Neural cell (in vitro differentiated cells): Measurements from ENCODE around the gene FOXJ3. TPM values are rescaled to one million over a fixed set of nuclear protein-coding genes. Genes with fewer than 3 reads are reported as not detected.

Source experiments
- H2AFZ ChIP-seq: fragments of 200-600, 300-800 bp; sonication (generic), shearing (Covaris generic); 2 replicates; pipeline ENCODE4 v1.6.0; 2014; ENCODE audit warnings: low read depth, mild to moderate bottlenecking, antibody characterized with exemption, low read length, moderate library complexity
- H3F3A ChIP-seq: fragments of 200-600 bp; shearing (Covaris generic); 2 replicates; pipeline ENCODE4 v1.6.1; 2016; ENCODE audit warnings: mild to moderate bottlenecking, moderate library complexity, mixed read lengths, antibody characterized with exemption, low read length; ENCODE audit not compliant: insufficient read depth, poor library complexity, severe bottlenecking
- H3K27ac ChIP-seq: fragments of 200-600, 300-800 bp; sonication (generic), shearing (Covaris generic); 2 replicates; pipeline ENCODE4 v1.5.1; 2014; ENCODE audit warnings: mild to moderate bottlenecking, low read length, moderate library complexity
- H3K27me3 ChIP-seq: fragments of 300-800, 200-600 bp; sonication (generic), shearing (Covaris generic); 2 replicates; pipeline ENCODE4 v1.6.0; 2014; ENCODE audit warnings: mild to moderate bottlenecking, low read depth, low read length, moderate library complexity; ENCODE audit not compliant: insufficient read depth
- H3K36me3 ChIP-seq: fragments of 300-800, 200-600 bp; sonication (generic), shearing (Covaris generic); 2 replicates; pipeline ENCODE4 v1.5.1; 2014; ENCODE audit warnings: mild to moderate bottlenecking, antibody characterized with exemption, low read length, moderate library complexity; ENCODE audit not compliant: insufficient read depth
- H3K4me2 ChIP-seq: fragments of 300-800, 200-600 bp; sonication (generic), shearing (Covaris generic); 2 replicates; pipeline ENCODE4 v1.6.0; 2014; ENCODE audit warnings: mild to moderate bottlenecking, low read length
- H3K4me3 ChIP-seq: fragments of 300-800, 200-600 bp; sonication (generic), shearing (Covaris generic); 2 replicates; pipeline ENCODE4 v1.5.1; 2014; ENCODE audit warnings: mild to moderate bottlenecking, low read length, moderate library complexity
- H3K79me2 ChIP-seq: fragments of 200-600 bp; shearing (Covaris generic); replicated peaks from 2 replicates; pipeline ENCODE4 v1.6.0; 2014; ENCODE audit warnings: mild to moderate bottlenecking, low read length, moderate library complexity; ENCODE audit not compliant: insufficient read depth
- H3K9ac ChIP-seq: fragments of 300-800, 200-600 bp; sonication (generic), shearing (Covaris generic); 2 replicates; pipeline ENCODE4 v1.6.1; 2016; ENCODE audit warnings: mild to moderate bottlenecking, low read length, mixed read lengths
- H3K9me2 ChIP-seq: fragments of 200-600 bp; shearing (Covaris generic); 2 replicates; pipeline ENCODE4 v1.6.1; 2016; ENCODE audit warnings: mild to moderate bottlenecking, low read length, mixed read lengths; ENCODE audit not compliant: insufficient read depth
- H3K9me3 ChIP-seq: fragments of 200-600, 300-800 bp; sonication (generic), shearing (Covaris generic); 2 replicates; pipeline ENCODE4 v1.6.1; 2016; ENCODE audit warnings: mild to moderate bottlenecking, mixed run types, low read length, moderate library complexity, mixed read lengths
- H4K20me1 ChIP-seq: fragments of 200-600 bp; shearing (Covaris generic); 2 replicates; pipeline ENCODE4 v1.6.1; 2016; ENCODE audit warnings: mild to moderate bottlenecking, mixed run types; ENCODE audit not compliant: insufficient read depth
- MXI1 ChIP-seq: fragments of 450-650 bp; conservative IDR thresholded peaks from 2 replicates; pipeline ENCODE4 v1.6.1; 2014; ENCODE audit warnings: antibody characterized with exemption, mild to moderate bottlenecking; ENCODE audit not compliant: poor library complexity, severe bottlenecking
- POLR2AphosphoS5 ChIP-seq: IDR thresholded peaks from 2 replicates; pipeline ENCODE4 v1.6.1; 2012
- RAD21 ChIP-seq: fragments of 450-650 bp; conservative IDR thresholded peaks from 2 replicates; pipeline ENCODE4 v1.6.1; 2014; ENCODE audit warnings: antibody characterized with exemption, mild to moderate bottlenecking, moderate library complexity
- SMC3 ChIP-seq: fragments of 450-650 bp; conservative IDR thresholded peaks from 2 replicates; pipeline ENCODE4 v1.6.1; 2014; ENCODE audit warnings: antibody characterized with exemption, mild to moderate bottlenecking, moderate library complexity; ENCODE audit not compliant: poor library complexity
- TAF1 ChIP-seq: IDR thresholded peaks from 2 replicates; pipeline ENCODE4 v1.6.1; 2012; ENCODE audit warnings: low read depth
- polyA plus RNA-seq: library from polyadenylated mRNA; depleted of rRNA; stranded (reverse); fragments of >200 nt; gene quantifications from 2 replicates; pipeline ENCODE4 v1.2.3, GENCODE V29; 2014
- TF ChIP-seq, protein P1 (sequence below): fragments of 450-650 bp; IDR thresholded peaks from 2 replicates; pipeline ENCODE4 v1.5.1; 2014; ENCODE audit warnings: antibody characterized with exemption, mild to moderate bottlenecking, moderate library complexity; ENCODE audit not compliant: poor library complexity, severe bottlenecking
- TF ChIP-seq, protein P2 (sequence below): IDR thresholded peaks from 2 replicates; pipeline ENCODE4 v1.6.1; 2012; ENCODE audit warnings: borderline replicate concordance

Gene FOXJ3
- polyA plus RNA-seq, 1 donor from 2014 or later, result 36.0 TPM

DNA sequence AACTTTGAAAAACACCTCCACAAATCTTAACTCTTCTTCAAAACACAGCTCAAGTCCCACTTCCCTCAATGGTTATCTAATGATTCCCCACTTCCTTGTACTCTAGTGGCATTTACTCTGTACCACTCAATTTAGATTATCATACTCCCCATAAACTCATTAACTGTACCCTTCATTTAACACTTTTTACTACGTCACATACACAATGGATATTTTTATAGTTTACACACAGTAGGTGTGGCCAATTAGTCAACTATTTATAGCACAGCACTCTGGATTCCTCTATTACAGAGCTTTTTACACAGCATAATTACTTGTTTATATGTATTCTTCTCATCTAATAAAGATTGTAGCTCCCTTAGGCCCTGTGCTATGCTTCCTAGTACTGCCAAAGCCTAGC, 62.1 kb downstream of the FOXJ3 start:
- peaks cover 39% of the 10 kb centered on the region for H3K79me2 ChIP-seq
- no peaks in the 10 kb centered on the region for H3K9me3 ChIP-seq
- H3K4me2 ChIP-seq, result no peak overlapping the region
- no peaks in the 10 kb centered on the region for H3K9me2 ChIP-seq
- no peak overlapping the region for H3K4me3 ChIP-seq
- no peaks in the 10 kb centered on the region for H3K27me3 ChIP-seq
- no peaks in the 10 kb centered on the region for H3F3A ChIP-seq
- TF ChIP-seq, protein P1, sequence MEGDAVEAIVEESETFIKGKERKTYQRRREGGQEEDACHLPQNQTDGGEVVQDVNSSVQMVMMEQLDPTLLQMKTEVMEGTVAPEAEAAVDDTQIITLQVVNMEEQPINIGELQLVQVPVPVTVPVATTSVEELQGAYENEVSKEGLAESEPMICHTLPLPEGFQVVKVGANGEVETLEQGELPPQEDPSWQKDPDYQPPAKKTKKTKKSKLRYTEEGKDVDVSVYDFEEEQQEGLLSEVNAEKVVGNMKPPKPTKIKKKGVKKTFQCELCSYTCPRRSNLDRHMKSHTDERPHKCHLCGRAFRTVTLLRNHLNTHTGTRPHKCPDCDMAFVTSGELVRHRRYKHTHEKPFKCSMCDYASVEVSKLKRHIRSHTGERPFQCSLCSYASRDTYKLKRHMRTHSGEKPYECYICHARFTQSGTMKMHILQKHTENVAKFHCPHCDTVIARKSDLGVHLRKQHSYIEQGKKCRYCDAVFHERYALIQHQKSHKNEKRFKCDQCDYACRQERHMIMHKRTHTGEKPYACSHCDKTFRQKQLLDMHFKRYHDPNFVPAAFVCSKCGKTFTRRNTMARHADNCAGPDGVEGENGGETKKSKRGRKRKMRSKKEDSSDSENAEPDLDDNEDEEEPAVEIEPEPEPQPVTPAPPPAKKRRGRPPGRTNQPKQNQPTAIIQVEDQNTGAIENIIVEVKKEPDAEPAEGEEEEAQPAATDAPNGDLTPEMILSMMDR, result no peak
- TF ChIP-seq, protein P2, sequence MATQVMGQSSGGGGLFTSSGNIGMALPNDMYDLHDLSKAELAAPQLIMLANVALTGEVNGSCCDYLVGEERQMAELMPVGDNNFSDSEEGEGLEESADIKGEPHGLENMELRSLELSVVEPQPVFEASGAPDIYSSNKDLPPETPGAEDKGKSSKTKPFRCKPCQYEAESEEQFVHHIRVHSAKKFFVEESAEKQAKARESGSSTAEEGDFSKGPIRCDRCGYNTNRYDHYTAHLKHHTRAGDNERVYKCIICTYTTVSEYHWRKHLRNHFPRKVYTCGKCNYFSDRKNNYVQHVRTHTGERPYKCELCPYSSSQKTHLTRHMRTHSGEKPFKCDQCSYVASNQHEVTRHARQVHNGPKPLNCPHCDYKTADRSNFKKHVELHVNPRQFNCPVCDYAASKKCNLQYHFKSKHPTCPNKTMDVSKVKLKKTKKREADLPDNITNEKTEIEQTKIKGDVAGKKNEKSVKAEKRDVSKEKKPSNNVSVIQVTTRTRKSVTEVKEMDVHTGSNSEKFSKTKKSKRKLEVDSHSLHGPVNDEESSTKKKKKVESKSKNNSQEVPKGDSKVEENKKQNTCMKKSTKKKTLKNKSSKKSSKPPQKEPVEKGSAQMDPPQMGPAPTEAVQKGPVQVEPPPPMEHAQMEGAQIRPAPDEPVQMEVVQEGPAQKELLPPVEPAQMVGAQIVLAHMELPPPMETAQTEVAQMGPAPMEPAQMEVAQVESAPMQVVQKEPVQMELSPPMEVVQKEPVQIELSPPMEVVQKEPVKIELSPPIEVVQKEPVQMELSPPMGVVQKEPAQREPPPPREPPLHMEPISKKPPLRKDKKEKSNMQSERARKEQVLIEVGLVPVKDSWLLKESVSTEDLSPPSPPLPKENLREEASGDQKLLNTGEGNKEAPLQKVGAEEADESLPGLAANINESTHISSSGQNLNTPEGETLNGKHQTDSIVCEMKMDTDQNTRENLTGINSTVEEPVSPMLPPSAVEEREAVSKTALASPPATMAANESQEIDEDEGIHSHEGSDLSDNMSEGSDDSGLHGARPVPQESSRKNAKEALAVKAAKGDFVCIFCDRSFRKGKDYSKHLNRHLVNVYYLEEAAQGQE, result no peak
- TF ChIP-seq SMC3 (no peak), MXI1 (no peak), POLR2AphosphoS5 (no peak), RAD21 (no peak)
- no peaks in the 10 kb centered on the region for H3K36me3 ChIP-seq
- no peak overlapping the region for H2AFZ ChIP-seq
- no peak overlapping the region for H3K27ac ChIP-seq
- no peak overlapping the region for H3K9ac ChIP-seq
- no peaks in the 10 kb centered on the region for H4K20me1 ChIP-seq

DNA sequence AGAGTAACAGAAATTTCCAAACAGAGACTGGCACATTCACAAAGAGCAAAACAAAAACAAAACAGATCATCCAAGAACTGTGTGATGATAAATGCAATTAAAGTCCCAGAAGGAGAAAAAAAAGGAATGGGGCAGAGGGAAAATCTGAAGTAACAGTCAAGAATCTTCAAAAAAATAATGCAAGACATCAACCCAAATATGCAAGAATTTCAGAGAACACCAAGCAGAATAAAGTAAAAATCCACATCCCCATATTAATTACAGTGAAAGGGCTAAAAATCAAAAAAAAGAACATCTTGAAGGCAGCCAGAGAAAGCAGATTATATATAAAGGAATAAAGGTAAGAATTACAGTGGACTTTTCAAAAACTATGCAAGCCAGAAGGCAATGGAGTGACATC, 67.1 kb downstream of the FOXJ3 start:
- Histone ChIP-seq H3K79me2 (peaks cover 15% of the 10 kb centered on the region), H4K20me1 (no peaks in the 10 kb centered on the region), H3F3A (no peaks in the 10 kb centered on the region)

More for the DNA sequence above, 67.1 kb downstream of the FOXJ3 start:
- no peak overlapping the region for H3K9ac ChIP-seq
- H3K9me2 ChIP-seq, result no peaks in the 10 kb centered on the region
- TF ChIP-seq, protein P2, result no peak
- TF ChIP-seq TAF1, result no peak
- no peak overlapping the region for H3K27ac ChIP-seq
- H3K4me2 ChIP-seq, result no peak overlapping the region
- H3K36me3 ChIP-seq, result no peaks in the 10 kb centered on the region
- H3K4me3 ChIP-seq, result no peak overlapping the region
- H2AFZ ChIP-seq, result no peak overlapping the region
- no peaks in the 10 kb centered on the region for H3K9me3 ChIP-seq
- H3K27me3 ChIP-seq, result no peaks in the 10 kb centered on the region
